GM21526 (cell line): ENCODE results near the gene DCHS1.

ENCODE experiments used
- ATAC-seq: cut with Tn5 transposase; IDR thresholded peaks from one replicate; pipeline ENCODE4 v1.9.1; 2021; ENCODE audit warnings: moderate library complexity; ENCODE audit not compliant: unreplicated experiment, low FRiP score

The DCHS1 gene

DNA sequence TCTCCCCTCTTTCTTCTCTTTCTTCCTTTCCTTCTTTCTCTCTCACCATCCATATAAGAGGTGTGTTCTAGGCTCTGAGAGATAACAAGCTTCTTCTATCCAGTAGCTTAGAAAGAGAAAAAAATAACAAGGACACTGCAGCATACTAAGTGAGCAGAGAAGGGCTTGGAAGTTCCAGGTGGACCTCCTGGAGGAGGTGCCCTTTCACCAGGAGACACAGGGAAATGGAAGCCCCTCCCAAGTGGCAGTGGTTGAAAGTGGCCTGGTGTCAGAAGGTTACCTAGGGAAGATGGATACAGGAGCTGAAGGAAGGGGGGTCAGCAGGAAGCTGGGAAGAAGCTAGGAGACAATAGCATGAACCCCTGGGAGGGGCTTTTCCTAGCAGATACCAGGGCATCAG, 5.5 kb downstream of the DCHS1 start:
- no peak for ATAC-seq

DNA sequence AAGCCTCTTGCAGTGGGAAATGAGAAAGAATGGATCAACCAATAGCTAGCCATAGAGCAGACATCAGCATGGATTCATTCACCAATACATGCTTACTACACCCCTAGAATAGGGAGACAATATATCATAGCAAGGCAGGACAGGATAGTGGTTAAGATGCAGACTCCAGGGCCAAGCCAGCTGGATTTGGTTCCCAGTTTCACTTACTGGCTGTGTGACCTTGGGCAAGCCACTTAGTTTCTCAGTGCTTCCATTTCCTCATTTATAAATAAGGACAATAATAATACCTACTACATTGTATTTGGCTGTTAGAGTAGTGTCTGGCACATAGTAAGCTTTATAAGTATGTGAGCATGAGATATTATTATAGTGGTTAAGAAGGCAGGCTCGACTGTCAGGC, 7.1 kb downstream of the DCHS1 start:
- no peak for ATAC-seq

DNA sequence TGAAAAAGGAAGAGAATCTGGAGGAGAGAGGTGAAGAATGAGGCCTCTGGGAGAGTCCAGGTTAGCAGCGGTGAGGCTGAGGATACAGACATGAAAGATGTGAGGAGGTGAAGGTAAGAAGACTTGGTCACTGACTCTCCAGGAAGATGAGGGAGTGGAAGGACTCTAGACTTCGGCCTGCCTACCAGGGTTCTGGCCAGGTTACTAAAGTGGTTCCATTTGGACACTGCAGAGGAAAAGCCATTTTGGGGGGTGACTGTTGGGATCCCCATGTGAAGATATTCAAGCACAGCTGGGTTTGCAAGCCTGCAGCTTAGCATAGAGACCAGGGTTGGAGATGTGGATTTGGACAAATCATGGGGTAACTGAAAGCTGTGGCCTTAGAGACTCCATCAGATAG, 7.8 kb downstream of the DCHS1 start:
- ATAC-seq, result no peak

DNA sequence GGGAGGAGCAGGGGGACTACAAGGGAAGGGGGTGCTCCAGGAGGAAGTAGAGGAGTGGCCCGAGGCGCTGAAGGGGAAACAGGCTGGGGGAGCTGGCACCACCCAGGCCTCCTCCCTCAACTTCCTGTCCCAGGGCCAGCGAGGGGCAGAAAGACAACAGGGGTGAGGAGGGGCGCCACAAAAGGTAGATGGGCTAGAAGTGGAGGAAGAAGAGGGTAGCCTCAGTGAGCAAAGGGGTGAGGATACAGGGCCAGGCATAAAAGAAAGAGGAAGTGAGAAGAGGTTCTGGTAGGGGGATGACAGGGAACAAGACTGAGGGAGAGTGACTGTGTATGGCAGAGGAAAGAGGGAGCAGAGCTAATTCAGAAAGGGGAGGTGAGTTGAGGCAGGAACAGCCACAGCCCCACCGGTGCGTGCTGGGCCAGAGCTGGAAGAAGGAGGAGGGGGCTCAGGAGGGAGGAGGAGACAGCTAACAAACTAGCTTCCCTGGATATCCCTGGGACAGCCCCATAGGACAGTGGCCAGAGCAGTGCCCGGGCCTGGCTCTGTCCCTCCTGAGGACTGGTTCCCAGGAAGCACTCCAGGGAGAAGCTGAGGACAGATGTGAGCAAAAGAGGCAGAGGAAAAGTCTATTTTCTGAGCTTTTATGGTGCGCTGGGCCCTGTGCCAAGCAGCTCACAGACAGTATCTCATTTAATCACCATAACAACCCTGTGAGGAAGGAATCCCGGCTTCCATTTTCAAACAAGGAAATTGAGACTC, 8.5 kb downstream of the DCHS1 start:
- peak; percentile 86 for ATAC-seq

DNA sequence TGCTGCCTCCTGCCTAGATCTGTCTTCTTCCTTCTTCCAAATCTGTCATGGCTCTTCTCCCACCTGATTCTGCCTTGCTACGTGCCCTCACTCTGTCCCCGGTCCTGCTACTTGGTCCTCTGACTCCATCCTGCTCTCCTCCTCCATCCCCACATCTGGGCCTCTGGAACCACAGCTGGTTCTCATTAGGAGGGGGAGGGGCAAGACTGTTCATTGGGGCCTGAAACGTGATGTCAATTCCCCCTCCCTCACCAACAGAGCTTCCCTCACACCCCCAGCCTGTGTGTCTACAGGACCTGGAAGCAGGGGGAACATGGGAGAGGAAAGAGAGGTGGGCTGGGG, 9.1 kb downstream of the DCHS1 start:
- ATAC-seq, result no peak

DNA sequence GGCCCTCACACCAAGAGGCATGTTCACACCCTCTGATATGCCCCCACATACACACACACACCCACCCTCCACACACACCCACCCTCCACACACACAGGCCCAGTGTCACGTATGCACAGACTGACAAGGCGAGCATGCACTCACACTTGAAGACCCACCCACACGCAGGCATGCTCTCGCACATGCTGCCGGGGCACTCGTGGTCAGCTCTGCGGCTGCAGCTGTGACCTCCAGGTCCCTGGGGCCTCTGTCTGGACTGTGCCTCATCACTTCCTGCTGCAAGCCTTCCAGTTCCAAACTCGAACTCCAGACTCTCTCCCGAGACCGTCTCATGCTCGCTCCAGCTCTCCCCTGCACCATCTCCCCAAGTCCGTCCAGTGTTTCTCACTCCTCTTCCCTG, 9.5 kb downstream of the DCHS1 start:
- no peak for ATAC-seq

DNA sequence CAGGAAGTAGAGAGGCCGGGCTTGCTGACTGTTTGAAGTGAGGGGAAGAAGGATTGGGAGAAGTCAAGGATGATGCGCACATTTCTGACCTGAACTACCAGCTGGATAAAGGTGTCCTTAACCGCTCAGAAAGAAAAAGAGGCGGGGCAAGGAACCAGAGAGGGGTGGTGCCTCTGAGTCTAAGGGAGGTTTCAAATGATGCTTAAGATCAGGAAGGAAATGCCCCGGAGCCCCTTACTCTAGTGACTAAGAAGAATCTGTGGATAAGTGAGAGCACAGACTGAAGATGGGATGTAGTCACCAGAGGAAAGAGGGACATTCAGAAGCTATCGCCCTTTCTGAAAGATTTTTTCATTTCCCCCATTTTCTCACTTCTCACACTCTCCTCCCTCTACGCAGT, 12.7 kb downstream of the DCHS1 start:
- no peak for ATAC-seq

DNA sequence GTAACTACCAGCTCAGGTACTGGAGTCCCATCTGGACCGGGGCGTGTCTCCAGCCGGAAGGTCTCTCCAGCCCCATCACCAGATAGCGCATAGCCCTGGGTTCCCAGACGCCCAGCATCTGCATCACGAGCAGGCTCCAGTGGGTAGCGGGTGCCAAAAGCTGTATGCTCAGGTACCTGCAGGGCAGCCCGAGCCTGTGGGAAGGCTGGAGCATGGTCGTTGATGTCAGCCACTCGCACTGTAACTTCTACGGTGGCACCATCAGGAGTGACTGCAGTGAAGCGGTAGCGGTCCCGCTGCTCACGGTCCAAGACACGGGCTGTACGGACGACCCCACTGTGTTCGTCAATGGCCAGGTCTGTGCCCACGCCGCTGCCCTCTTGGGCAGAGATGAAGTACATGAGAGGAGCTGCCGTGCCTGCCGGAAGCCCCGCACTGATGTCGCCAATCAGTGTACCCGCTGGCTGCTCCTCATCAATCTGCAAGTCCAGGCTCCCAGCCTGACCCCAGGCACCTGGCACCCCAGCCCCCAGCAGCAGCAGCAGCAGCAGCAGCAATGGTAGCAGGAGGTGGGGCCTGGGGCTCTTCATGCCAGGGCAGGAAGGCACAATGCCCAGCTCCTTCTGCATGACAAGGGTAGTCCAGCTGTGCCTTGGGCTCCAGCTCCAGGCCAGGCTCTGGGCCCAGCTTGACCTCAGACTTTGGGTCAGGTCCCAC, 14.5 kb downstream of the DCHS1 start:
- ATAC-seq, result no peak

DNA sequence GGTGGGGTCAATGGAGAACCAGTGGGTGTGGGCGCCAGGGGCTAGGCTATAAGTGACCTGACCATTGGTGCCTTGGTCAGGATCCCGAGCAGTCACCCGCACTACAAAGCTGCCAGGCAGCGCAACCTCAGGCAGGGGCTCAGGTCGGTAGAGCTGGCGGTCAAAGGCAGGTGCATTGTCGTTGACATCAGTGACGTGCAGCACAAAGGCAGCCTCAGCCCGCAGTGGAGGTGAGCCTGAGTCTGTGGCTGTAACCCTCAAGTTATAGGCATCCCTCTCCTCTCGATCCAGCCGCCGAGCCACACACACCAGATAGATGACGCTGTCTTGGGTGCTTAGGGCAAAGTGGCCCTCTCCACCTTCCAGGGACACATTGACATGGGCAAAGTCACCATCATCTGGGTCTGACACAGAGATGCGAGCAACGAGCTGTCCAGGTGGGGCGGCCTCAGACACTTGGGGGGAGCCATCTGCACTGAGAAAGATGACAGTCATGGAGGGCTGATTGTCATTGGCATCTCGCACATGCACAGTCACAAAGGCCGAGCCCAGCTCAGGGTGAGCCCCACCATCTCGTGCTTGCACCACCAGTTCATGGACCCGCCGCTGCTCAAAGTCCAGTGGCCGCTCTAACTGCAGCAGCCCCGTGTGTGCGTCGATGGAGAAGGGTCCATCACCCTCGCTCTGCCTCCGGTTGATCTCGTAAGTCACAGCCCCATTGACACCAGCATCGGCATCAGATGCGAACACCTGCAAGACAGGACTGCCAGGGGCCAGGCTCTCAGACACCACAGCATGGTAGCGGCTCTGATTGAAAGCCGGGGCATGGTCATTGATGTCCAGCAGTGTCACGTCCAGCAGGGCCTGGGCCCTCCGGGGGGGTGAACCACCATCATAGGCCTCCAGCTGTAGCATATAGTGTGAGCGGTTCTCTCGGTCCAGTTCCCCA, 15.3 kb downstream of the DCHS1 start:
- ATAC-seq, result no peak

DNA sequence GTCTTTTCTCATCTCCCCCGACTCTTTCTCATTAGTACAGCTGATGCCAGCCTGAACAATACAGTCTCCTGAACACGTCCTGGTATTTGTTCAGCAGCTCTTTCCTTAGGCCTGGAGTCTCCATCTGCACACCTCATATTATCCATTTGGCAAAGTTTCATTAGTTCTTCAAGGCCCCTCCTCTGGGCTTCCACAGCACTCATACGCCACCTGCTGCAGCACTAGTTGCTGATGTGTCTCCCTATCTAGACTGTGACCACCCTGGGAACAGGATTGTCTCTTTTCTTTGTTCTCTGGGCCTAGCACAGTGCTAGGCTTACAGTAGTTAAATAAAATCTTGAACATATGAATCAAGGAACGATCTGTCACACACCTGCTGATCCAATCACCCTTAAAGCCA, 17.2 kb downstream of the DCHS1 start:
- no peak for ATAC-seq

DNA sequence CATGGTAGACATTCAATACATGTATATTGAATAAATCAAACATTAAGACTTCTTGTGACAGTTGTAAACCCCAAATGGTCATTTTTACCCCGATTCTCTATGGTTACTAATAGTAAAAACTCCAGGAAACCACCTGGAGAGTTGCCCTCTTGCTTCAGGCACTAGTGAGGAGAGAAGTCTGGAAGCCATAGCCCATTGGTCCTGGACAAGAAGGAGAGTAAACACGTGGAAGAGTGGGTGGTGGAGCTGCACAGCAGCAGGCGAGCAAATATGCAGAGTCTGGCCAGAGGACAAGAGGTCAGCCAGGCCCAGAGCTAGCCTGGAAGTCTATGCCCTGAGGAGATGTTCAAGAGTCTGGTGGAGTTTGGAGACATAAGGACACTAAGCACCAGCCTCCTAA, 17.7 kb downstream of the DCHS1 start:
- ATAC-seq, result no peak

DNA sequence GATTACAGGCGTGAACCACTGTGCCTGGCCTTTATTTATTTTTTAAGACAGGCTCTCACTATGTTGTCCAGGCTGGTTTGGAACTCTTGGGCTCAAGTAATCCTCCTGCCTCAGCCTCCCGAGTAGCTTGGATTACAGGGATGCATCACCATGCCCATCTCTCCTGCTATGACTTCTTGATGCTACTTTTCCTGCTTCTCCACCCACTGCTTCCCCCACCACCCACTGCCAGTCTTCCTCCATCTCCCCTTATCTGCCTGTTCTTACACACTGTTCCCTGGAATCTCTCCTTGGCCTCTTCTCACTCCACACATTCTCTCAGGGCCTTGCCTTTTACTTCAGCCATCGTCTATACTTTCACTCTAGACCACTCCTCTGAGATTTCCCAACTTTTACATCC, 19.1 kb downstream of the DCHS1 start:
- ATAC-seq, result no peak

DNA sequence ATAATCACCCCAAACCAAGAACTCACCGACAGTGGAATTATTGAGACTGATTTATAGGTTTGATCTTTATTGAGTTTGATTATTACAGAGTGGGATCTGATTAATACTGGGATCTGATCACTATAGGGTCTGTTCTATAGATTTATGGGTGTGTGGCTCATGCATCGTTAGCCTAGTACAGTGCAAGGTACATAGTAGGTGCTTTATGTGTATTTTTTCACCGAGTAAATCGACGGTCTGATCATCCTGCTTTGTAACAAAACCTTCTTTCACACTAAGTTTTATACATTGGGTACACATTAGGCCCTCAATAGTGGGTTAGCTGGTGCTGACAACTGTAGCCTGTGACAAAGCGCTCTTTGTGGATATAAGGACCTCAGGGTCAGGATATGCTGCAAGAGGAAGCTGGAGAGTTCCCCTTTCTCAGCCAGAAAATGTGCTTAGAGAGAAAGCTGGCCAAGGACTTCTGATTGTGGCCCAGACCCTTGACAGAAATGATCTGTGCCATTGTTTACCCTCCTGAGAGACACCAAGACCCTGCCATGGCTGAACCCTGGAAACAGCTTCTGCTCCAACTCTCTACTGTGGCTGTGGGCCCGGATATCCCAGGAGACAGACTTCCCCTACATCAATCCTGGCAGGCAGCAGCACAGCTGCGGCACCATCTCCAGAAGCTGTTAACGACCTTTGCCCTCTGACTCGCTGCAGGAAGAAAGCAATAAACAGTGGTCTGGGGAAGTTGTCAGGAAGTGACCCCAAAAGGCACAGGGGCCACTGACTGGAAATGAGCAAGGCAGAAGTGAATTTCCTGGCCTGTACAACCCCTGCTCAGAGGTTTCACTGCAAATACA, 20.3 kb downstream of the DCHS1 start:
- ATAC-seq, result no peak

DNA sequence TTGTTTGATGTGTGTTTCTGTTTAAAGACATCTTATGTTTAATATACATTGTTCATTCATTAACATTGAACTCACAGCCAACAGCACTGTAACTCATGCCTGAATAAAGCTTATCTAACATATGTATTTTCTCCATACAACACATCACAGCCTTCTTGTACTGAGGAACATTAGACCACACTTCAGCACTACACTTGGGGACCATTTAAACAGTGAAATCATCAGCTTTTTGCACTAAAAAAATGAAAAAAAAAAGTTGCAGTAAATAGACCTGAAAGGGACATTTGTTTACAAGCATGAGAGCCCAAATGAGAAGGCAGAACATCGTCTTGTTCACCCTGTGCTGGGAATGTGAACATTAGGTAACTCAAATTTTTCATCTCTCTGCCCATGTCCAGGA, 21.1 kb downstream of the DCHS1 start:
- ATAC-seq, result no peak

DNA sequence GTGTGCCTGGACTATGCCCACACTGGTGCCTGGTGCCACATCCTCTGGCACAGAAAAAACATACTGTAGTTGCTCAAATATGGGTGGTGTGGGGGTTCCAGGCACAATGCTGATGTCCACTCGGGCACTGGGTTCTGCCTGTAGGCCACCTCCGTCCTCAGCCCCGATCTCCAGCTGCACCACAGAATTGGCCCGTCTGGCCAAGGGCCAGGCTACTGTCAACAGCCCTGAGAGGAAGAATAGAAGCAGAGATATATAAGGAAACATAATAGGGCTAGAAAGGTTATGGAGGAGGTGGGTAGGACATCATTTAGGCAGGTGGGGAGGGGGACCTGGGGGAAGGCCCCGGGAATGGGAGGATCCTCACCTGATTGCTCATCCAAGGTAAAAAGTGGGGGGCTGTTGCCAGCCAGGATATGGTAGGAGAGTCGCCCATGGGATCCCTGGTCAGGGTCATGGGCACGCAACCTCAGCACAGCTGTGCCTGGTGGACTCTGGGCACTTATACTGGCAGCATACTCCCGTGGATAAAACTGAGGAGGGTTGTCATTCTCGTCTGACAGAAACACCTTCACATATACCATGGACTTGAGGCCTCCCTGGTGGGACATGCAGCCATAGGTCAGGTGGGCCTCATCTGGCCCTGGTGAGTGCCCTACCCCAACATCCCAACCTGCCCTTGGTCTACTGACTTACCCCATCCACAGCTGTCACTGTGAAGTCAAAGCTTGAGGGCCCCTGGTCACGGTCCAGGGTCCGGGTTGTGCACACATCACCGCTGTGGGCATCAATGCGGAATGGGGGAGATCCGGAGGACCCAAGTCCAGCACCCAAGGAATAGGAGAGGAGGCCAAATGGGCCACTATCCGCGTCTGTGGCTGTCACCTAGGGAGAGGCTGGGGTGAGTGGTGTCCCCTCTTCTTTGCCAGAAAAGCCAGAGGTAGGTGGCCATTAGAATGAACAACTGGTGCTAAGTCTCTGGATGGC, 21.9 kb downstream of the DCHS1 start:
- no peak for ATAC-seq

DNA sequence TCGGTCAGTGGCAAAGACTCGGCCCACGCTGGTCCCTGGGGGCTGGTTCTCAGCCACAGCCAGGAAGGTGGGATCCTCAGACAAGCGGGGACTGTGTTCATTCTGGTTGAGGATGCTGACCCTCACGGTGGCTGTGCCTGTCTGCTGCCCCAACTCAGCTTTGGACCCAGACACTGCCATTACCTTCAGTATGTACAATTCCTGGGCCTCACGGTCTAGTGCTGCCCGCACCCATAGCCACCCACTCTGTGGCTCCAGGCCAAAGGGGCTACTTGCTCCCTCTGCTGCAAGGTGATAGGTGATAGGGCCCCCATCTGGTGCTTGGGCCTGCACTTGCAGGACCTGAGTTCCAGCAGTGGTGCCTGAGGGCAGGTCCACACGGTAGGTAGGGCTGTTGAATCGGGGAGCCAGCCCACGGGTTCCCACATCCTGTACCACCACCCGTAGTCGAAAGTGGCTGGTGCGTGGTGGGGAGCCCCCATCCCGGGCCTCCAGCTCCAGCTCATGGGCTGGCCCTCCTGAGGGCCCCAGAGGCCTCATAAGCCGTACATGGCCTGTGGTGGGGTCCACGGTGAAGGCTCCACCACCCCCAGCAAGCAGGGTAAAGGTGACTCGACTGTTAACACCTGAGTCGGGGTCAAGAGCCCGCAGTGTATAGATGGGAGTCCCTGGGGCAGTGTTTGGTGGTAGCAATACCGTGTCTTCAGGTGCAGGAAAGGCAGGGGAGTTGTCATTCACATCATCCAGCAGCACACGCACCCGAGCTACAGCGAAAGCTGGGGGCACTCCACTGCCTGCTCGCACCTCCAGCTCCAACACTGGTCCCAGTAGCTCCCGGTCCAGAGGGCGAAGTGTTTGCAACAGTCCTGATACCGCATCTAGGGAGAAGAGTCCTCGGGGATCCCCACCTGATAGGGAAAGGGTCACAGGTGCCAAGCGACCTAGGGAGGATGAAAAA, 23.2 kb downstream of the DCHS1 start:
- ATAC-seq, result no peak

DNA sequence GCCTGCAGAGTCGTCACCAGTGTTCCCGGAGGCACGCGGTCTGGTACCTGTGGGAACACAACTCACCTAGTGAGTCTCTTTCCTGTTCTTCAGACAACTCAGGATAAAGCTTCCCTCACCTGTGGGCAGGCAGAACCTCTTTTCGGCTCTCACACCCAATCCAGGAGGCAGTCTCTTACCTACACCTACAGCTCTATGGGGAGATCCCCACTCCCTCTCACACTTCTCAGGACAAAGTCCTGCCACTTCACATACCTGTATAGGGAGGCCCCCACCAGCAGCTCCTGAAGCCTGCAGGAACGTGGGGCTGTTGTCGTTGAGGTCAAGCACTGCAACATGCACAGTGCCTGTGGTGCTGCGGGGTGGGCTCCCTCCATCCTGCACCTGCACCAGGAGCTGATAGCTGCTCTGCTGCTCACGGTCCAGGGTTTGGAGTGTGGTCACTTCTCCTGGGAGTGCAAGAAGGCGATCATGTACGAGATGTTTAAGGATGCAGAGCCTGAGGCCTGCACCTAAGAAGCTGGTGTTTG, 24.2 kb downstream of the DCHS1 start:
- ATAC-seq, result no peak
